SK-N-SH (cell line): Measurements from ENCODE around the gene S100P. TPM values are rescaled to one million over a fixed set of nuclear protein-coding genes. Genes with fewer than 3 reads are reported as not detected.

Experiments used
- CTCF ChIA-PET: fragments of 300-600, 350-600 bp; formaldehyde crosslinking; extraction: SDS; loops from one replicate; lab custom pipeline; 2021; lab: Yijun Ruan, JAX
- POLR2A ChIA-PET: fragments of 350-600 bp; sonication (Branson Sonifier 250); formaldehyde crosslinking; extraction: SDS; loops from one replicate; lab custom pipeline; 2020; ENCODE audit warnings: antibody characterized with exemption, inconsistent platforms; lab: Yijun Ruan, JAX
- DNase-seq: peaks from one replicate; pipeline ENCODE4 v3.0.0; 2012
- H2AFZ ChIP-seq: fragments of 200-600 bp; sonication (generic); 2 replicates; pipeline ENCODE4 v1.8.1; 2016; ENCODE audit warnings: antibody characterized with exemption, mild to moderate bottlenecking, low read depth
- H3F3A ChIP-seq: fragments of 200-600 bp; sonication (generic); replicated peaks from 2 replicates; pipeline ENCODE3; 2016; ENCODE audit warnings: antibody characterized with exemption, mild to moderate bottlenecking; ENCODE audit not compliant: insufficient read depth
- H3K27ac ChIP-seq, 2 experiments: fragments of 200-500 bp in 1 of 2; fragments of 200-600 bp in 1 of 2; sonication (Bioruptor generic) in 1 of 2; sonication (generic), shearing (Covaris generic) in 1 of 2; 2 replicates each; pipeline versions ENCODE4 v1.5.1 to v1.6.1; 2014 to 2016; ENCODE audit warnings: low read depth in 2 of 2, inconsistent platforms in 1 of 2, low read length in 1 of 2, mild to moderate bottlenecking in 1 of 2, mixed read lengths in 1 of 2
- H3K27me3 ChIP-seq: fragments of 200-600 bp; sonication (generic), shearing (Covaris generic); 2 replicates; pipeline ENCODE4 v1.6.1; 2016; ENCODE audit warnings: mixed run types; ENCODE audit not compliant: insufficient read depth
- H3K36me3 ChIP-seq, 2 experiments: fragments of 200-500 bp in 1 of 2; fragments of 200-600 bp in 1 of 2; sonication (Bioruptor generic) in 1 of 2; sonication (generic) in 1 of 2; replicated peaks in 1 of 2; 2 replicates each; pipeline versions ENCODE3 to v1.5.1; 2014 to 2016; ENCODE audit warnings: low read length in 1 of 2, mild to moderate bottlenecking in 1 of 2; ENCODE audit not compliant: insufficient read depth in 2 of 2, control insufficient read depth in 1 of 2
- H3K4me1 ChIP-seq, 2 experiments: fragments of 200-500 bp in 1 of 2; fragments of 200-600 bp in 1 of 2; sonication (Bioruptor generic) in 1 of 2; sonication (generic), shearing (Covaris generic) in 1 of 2; 2 replicates each; pipeline versions ENCODE4 v1.5.1 to v1.6.1; 2014 to 2016; ENCODE audit warnings: low read depth in 1 of 2, low read length in 1 of 2, mixed run types in 1 of 2; ENCODE audit not compliant: insufficient read depth in 2 of 2, control insufficient read depth in 1 of 2
- H3K4me2 ChIP-seq: fragments of 200-600 bp; sonication (generic), shearing (Covaris generic); 2 replicates; pipeline ENCODE4 v1.6.1; 2017; ENCODE audit warnings: mixed run types
- H3K4me3 ChIP-seq, 2 experiments: fragments of 200-500 bp in 1 of 2; fragments of 200-600 bp in 1 of 2; sonication (Bioruptor generic) in 1 of 2; sonication (generic), shearing (Covaris generic) in 1 of 2; 2 replicates each; pipeline versions ENCODE4 v1.5.1 to v1.8.1; 2014 to 2016; ENCODE audit warnings: low read depth in 2 of 2, inconsistent platforms in 1 of 2, low read length in 1 of 2, mild to moderate bottlenecking in 1 of 2, mixed read lengths in 1 of 2, moderate library complexity in 1 of 2
- H3K79me2 ChIP-seq: fragments of 200-600 bp; sonication (generic); 2 replicates; pipeline ENCODE4 v1.8.1; 2017; ENCODE audit warnings: mild to moderate bottlenecking; ENCODE audit not compliant: insufficient read depth
- H3K9ac ChIP-seq: fragments of 200-600 bp; sonication (generic); 2 replicates; pipeline ENCODE4 v1.6.1; 2017; ENCODE audit warnings: mixed run types
- H3K9me2 ChIP-seq: fragments of 200-600 bp; sonication (generic); 2 replicates; pipeline ENCODE4 v1.6.1; 2017; ENCODE audit warnings: mixed run types
- H3K9me3 ChIP-seq: fragments of 200-600 bp; sonication (generic); 2 replicates; pipeline ENCODE4 v1.6.1; 2017; ENCODE audit warnings: mixed run types, mild to moderate bottlenecking, moderate library complexity
- H4K20me1 ChIP-seq: fragments of 200-600 bp; sonication (generic); 2 replicates; pipeline ENCODE4 v1.6.1; 2017; ENCODE audit warnings: mild to moderate bottlenecking, mixed run types; ENCODE audit not compliant: insufficient read depth
- CHD2 ChIP-seq: fragments of 150-350 bp; IDR thresholded peaks from 2 replicates; pipeline ENCODE4 v1.6.1; 2018; ENCODE audit warnings: low read length; ENCODE audit not compliant: partially characterized antibody
- ELF1 ChIP-seq: IDR thresholded peaks from 2 replicates; pipeline ENCODE4 v1.4.0; 2012
- EP300 ChIP-seq, 2 experiments: IDR thresholded peaks; 2 replicates each; pipeline versions ENCODE4 v1.4.0 to v1.6.1; 2012; ENCODE audit warnings: borderline replicate concordance in 1 of 2, low read depth in 1 of 2, low read length in 1 of 2
- FOSL2 ChIP-seq: IDR thresholded peaks from 2 replicates; pipeline ENCODE4 v1.4.0; 2012; ENCODE audit warnings: low read depth, mild to moderate bottlenecking, moderate library complexity, borderline replicate concordance
- FOXJ3 ChIP-seq: sonication (generic); formaldehyde crosslinking; IDR thresholded peaks from 2 replicates; pipeline ENCODE4 v1.5.1; 2020; ENCODE audit warnings: mild to moderate bottlenecking, missing genetic modification reagents
- FOXM1 ChIP-seq: IDR thresholded peaks from 2 replicates; pipeline ENCODE4 v1.4.0; 2012; ENCODE audit warnings: low read depth, mild to moderate bottlenecking
- MAX ChIP-seq: IDR thresholded peaks from 2 replicates; pipeline ENCODE4 v1.4.0; 2012; ENCODE audit warnings: low read depth
- MXI1 ChIP-seq: IDR thresholded peaks from 2 replicates; pipeline ENCODE4 v1.6.1; 2012; ENCODE audit warnings: mild to moderate bottlenecking, low read depth, low read length, improper control_type of control experiment
- NFIC ChIP-seq: IDR thresholded peaks from 2 replicates; pipeline ENCODE4 v1.4.0; 2012; ENCODE audit warnings: borderline replicate concordance
- RAD21 ChIP-seq: IDR thresholded peaks from 2 replicates; pipeline ENCODE4 v1.6.1; 2012; ENCODE audit warnings: mild to moderate bottlenecking, low read length
- RCOR1 ChIP-seq: fragments of 150-350 bp; IDR thresholded peaks from 2 replicates; pipeline ENCODE4 v1.6.1; 2017; ENCODE audit warnings: antibody characterized with exemption, low read length
- REST ChIP-seq: IDR thresholded peaks from 2 replicates; pipeline ENCODE4 v1.6.1; 2012; ENCODE audit warnings: mild to moderate bottlenecking, low read depth, low read length, moderate library complexity
- RFX5 ChIP-seq: IDR thresholded peaks from 2 replicates; pipeline ENCODE4 v1.6.1; 2012; ENCODE audit warnings: mild to moderate bottlenecking, improper control_type of control experiment, low read length
- TAF1 ChIP-seq: IDR thresholded peaks from 2 replicates; pipeline ENCODE4 v1.6.1; 2012; ENCODE audit warnings: low read depth, mild to moderate bottlenecking, low read length, moderate library complexity, borderline replicate concordance
- TCF12 ChIP-seq: IDR thresholded peaks from 2 replicates; pipeline ENCODE4 v1.4.0; 2012
- USF1 ChIP-seq: IDR thresholded peaks from 2 replicates; pipeline ENCODE4 v1.4.0; 2012; ENCODE audit warnings: low read depth, borderline replicate concordance
- USF2 ChIP-seq: fragments of 150-350 bp; IDR thresholded peaks from 2 replicates; pipeline ENCODE4 v1.6.1; 2017; ENCODE audit warnings: antibody characterized with exemption, low read length, low read depth, borderline replicate concordance
- YY1 ChIP-seq: IDR thresholded peaks from 2 replicates; pipeline ENCODE4 v1.4.0; 2012; ENCODE audit warnings: low read depth, mild to moderate bottlenecking
- ZBTB33 ChIP-seq: IDR thresholded peaks from 2 replicates; pipeline ENCODE4 v1.4.0; 2012; ENCODE audit warnings: low read depth, borderline replicate concordance
- WGBS: methylation state at CpG from one replicate; pipeline ENCODE4 v1.1.6; 2017; ENCODE audit warnings: low lambda C conversion rate; 5-methylcytosine and 5-hydroxymethylcytosine counted together
- polyA plus RNA-seq, 3 experiments: library from polyadenylated mRNA; depleted of rRNA; stranded (reverse); fragments of >200 nt; gene quantifications; 2 replicates each; pipeline ENCODE4 v1.2.3, GENCODE V29; 2012
- TF ChIP-seq, protein P1 (sequence below): IDR thresholded peaks from 2 replicates; pipeline ENCODE4; 2012

The S100P gene
- polyA plus RNA-seq, 1 of the 3 experiments (the other 2 are of a cell fraction) = not detected

- Histone ChIP-seq H3K36me3 (peaks cover 8 to 10% of the 10 kb centered on the region in 2 experiments), H3K4me3 (no peak overlapping the region), H3K27me3 (no peaks in the 10 kb centered on the region), H2AFZ (no peak overlapping the region), H3K9ac (no peak overlapping the region), H4K20me1 (no peaks in the 10 kb centered on the region), H3K9me2 (no peaks in the 10 kb centered on the region), H3K4me1 (peaks cover 0 to 12% of the 10 kb centered on the region in 2 experiments; a peak in 1 of 4 replicates), H3K79me2 (peaks cover 31% of the 10 kb centered on the region), H3K27ac (no peak overlapping the region), H3K4me2 (no peak overlapping the region), H3F3A (no peaks in the 10 kb centered on the region), H3K9me3 (no peaks in the 10 kb centered on the region)
- WGBS = 88% methylated on average over 1 of the region's 1 CpG
- CTCF ChIA-PET = no interaction called here
- no peak for DNase-seq
- no peak for TF ChIP-seq REST
- no peak for TF ChIP-seq NFIC
- TF ChIP-seq, protein P1, sequence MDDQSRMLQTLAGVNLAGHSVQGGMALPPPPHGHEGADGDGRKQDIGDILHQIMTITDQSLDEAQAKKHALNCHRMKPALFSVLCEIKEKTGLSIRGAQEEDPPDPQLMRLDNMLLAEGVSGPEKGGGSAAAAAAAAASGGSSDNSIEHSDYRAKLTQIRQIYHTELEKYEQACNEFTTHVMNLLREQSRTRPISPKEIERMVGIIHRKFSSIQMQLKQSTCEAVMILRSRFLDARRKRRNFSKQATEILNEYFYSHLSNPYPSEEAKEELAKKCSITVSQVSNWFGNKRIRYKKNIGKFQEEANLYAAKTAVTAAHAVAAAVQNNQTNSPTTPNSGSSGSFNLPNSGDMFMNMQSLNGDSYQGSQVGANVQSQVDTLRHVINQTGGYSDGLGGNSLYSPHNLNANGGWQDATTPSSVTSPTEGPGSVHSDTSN = no peak
- no peak for TF ChIP-seq RFX5
- no peak for TF ChIP-seq RCOR1
- TF ChIP-seq YY1 = no peak
- no peak for TF ChIP-seq FOXJ3 (CRISPR knock-in tag)
- no peak for TF ChIP-seq MAX
- no peak for TF ChIP-seq TCF12
- no peak for TF ChIP-seq ZBTB33
- no peak for TF ChIP-seq MXI1
- no peak for TF ChIP-seq FOXM1
- no peak for TF ChIP-seq ELF1
- no peak for TF ChIP-seq CHD2
- no peak for TF ChIP-seq RAD21
- TF ChIP-seq EP300 (IDR thresholded peaks at IDR 0.05; ENCODE audit: borderline replicate concordance in 1 of 2, low read depth in 1 of 2, low read length in 1 of 2) = no peak
- no peak for TF ChIP-seq TAF1
- no peak for TF ChIP-seq FOSL2
- no peak for TF ChIP-seq USF2
- TF ChIP-seq USF1 = no peak
- POLR2A ChIA-PET = interaction anchor here (0.6 kb wide), 1 partner anchor 288 kb away, joined by 3 read pairs; no protein-coding TSS in a partner anchor
Observed at GRCh38 chr4:6699903-6700302, 6.2 kb downstream of the S100P start.
